ENCODE results near the gene C7.
"Not testable (repeated sequence)": the region's sequence is repeated elsewhere in the genome, so short reads cannot be mapped to it uniquely, and the experiment has no call there.

Gene C7

DNA sequence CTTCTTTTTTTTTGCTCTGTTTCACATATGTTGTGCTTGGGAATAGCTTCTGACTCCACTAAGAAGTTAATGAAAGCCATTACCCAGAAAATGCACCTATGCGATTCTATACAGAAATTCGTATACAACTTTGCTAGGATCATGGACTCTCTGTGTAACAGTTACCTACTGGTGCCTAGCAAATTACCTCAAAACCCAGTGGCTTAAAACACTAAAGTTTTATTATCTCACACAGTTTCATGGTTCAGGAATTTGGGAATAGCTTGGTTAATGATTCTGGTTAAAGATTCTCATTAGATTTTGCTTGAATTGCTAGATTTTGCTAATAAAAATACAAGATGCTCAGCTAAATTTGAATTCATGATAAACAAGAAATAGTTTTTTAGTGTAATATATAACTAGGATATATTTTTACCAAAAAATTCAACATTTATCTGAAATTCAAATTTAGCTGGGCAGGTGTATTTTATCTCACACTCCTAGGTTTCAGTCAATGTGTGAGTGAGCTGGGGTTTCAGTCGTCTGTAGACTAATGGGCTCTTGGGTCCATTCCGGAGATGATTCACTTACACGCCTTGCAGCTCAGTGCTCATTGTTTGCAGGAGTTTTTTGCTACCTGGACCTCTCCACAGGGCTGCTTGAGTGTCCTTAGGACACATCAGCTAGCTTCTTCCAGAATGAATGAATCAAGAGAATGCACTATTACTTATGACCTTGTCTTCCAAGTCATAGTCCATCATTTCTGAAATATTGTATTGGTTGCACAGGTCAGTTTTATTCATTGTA is 86.7 kb downstream of the C7 start:
- H3K4me1 Mint-ChIP-seq, result no peaks in the 10 kb centered on the region
- DNase-seq, result no peak
- no peaks in the 10 kb centered on the region for H3K27me3 Mint-ChIP-seq
- ATAC-seq, result no peak
- H3K9me3 Mint-ChIP-seq, result no peaks in the 10 kb centered on the region
- no peak overlapping the region for H3K4me3 Mint-ChIP-seq
- H3K27ac Mint-ChIP-seq, result no peak overlapping the region

- H3K4me3 Mint-ChIP-seq, result no peak overlapping the region
- H3K27ac Mint-ChIP-seq, result no peak overlapping the region
- no peak for ATAC-seq
- H3K4me1 Mint-ChIP-seq, result no peaks in the 10 kb centered on the region
- no peak for DNase-seq
- H3K27me3 Mint-ChIP-seq, result peaks cover 6% of the 10 kb centered on the region
- H3K9me3 Mint-ChIP-seq, result no peaks in the 10 kb centered on the region
Observed at GRCh38 chr5:40999142-40999541, 89.8 kb downstream of the C7 start.

DNA sequence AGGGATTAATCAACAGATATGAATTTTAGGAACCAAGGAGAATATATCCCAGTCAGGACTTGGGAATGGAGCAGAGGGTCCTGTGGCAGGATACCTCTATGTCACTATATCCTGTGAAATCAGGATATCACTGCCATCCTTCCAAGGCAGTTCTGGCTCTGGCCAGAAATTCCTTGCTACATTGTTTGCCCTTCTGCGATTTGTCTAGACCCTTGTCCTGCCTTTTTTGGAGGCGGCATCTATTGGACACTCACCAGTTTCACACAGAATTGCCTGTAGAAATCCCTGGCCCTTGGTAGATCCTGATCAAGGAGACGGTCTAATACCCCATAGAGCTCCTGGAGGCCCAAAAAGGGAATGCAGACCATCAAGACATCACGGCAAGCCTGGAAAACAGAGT is 90.7 kb downstream of the C7 start:
- DNase-seq (no peak), ATAC-seq (no peak)
- Mint-ChIP-seq H3K9me3 (no peaks in the 10 kb centered on the region), H3K27ac (no peak overlapping the region), H3K4me1 (no peaks in the 10 kb centered on the region), H3K4me3 (no peak overlapping the region), H3K27me3 (peaks cover 6% of the 10 kb centered on the region)

DNA sequence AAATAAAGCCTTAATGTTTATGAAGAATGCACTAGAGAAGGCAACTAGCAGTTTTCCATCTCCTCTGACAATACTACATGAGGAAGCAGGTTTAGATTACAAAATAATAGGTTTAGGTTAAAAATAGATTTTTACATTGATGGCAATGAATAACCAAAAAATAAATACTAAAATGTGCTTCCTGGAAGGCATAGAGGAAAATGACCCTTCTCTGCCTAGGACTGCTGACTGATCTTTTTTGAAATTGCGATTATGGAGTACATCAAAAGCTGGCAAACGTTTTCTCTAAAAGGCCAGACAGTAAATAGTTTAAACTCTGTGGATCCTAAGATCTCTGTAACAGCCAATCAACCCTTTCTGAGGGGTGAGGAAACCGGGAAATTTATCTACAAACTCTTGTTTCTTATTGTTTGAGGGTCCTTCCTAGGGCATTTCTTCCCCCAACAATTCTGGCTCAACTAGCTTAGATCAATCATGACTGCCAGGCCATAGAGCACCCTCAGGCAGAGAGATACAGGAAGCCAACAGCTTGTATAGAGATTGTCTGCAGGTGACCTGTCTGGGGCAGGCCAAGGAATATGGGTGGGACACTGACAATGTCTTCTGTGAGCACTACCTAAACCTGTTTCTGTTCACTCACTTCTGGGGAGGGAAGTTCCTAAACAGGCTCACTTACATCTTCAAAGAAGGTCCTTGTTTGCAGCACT is 94.5 kb downstream of the C7 start:
- Mint-ChIP-seq H3K27ac (no peak overlapping the region), H3K4me1 (no peaks in the 10 kb centered on the region), H3K9me3 (no peaks in the 10 kb centered on the region), H3K27me3 (peaks cover 6% of the 10 kb centered on the region), H3K4me3 (no peak overlapping the region)
- no peak for ATAC-seq
- DNase-seq, result no peak

- Mint-ChIP-seq H3K27me3 (peaks cover 6% of the 10 kb centered on the region), H3K9me3 (no peaks in the 10 kb centered on the region), H3K4me1 (no peaks in the 10 kb centered on the region), H3K4me3 (no peak overlapping the region), H3K27ac (no peak overlapping the region)
- ATAC-seq, result no peak
- DNase-seq, result no peak
Observed at GRCh38 chr5:41004931-41005330, 95.6 kb downstream of the C7 start.

- Mint-ChIP-seq H3K27me3 (no peaks in the 10 kb centered on the region), H3K4me1 (no peaks in the 10 kb centered on the region), H3K4me3 (no peak overlapping the region), H3K9me3 (no peaks in the 10 kb centered on the region), H3K27ac (no peak overlapping the region)
- no peak for DNase-seq
- no peak for ATAC-seq
Observed at GRCh38 chr5:41009232-41009631, 99.9 kb downstream of the C7 start.

DNA sequence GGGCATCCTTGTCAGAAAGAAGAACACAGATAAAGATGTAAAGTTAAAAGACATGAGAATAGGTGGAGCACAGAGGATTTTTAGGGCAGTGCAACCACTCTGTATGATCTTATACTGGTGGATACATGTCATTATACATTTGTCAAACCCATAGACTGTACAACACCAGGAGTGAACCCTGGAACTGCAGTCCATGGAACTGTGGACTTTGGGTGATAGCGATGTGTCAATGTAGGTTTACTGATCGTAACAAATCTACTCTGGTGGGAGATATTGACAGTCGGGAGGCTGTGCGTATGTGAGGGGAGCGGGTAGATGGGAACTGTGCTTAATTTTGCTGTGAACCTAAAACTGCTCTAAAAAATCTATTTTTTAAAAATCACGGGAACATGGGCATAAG is 101.3 kb downstream of the C7 start:
- H3K4me1 Mint-ChIP-seq, result no peaks in the 10 kb centered on the region
- peaks cover 6% of the 10 kb centered on the region for H3K27me3 Mint-ChIP-seq
- H3K4me3 Mint-ChIP-seq, result no peak overlapping the region
- ATAC-seq (no peak), DNase-seq (no peak)
- H3K9me3 Mint-ChIP-seq, result no peaks in the 10 kb centered on the region
- no peak overlapping the region for H3K27ac Mint-ChIP-seq

GRCh38 chr5:41012318-41012717 is 103.0 kb downstream of the C7 start:
- DNase-seq (no peak), ATAC-seq (no peak)
- H3K27me3 Mint-ChIP-seq, result peaks cover 6% of the 10 kb centered on the region
- no peak overlapping the region for H3K4me3 Mint-ChIP-seq
- no peaks in the 10 kb centered on the region for H3K9me3 Mint-ChIP-seq
- H3K4me1 Mint-ChIP-seq, result no peaks in the 10 kb centered on the region
- H3K27ac Mint-ChIP-seq, result no peak overlapping the region

DNA sequence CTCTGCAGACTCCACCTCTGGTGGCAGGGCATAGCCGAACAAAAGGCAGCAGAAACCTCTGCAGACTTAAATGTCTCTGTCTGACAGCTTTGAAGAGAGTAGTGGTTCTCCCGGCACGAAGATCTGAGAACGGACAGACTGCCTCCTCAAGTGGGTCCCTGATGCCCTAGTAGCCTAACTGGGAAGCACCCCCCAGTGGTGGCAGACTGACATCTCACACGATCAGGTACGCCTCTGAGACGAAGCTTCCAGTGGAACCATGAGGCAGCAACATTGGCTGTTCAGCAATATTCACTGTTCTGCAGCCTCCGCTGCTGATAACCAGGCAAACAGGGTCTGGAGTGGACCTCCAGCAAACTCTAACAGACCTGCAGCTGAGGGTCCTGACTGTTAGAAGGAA is 113.3 kb downstream of the C7 start:
- H3K4me3 Mint-ChIP-seq, ATAC-seq, H3K27ac Mint-ChIP-seq, DNase-seq, H3K4me1 Mint-ChIP-seq: not testable (repeated sequence)
- H3K27me3 Mint-ChIP-seq, result peaks cover 12% of the 10 kb centered on the region
- H3K9me3 Mint-ChIP-seq, result peaks cover 0 to 22% of the 10 kb centered on the region in 2 donors
